Aorta (tissue), 5 donors: ENCODE measurements around the gene RAMP3. TPM values are rescaled to one million over a fixed set of nuclear protein-coding genes. Genes with fewer than 3 reads are reported as not detected.

Experiments
- ATAC-seq: fragments of 200-7000 bp; cut with Tn5 transposase; one replicate; pipeline ENCODE4 v1.9.1; 2022; ENCODE audit warnings: moderate library complexity; ENCODE audit not compliant: low FRiP score
- DNase-seq, 2 donors: peaks; one replicate each; pipeline ENCODE4 v3.0.0-alpha.2; 2020
- H3K27ac ChIP-seq, 2 donors: one replicate each; pipeline ENCODE4 v1.5.1; 2013; ENCODE audit warnings: low read length in 2 of 2, mild to moderate bottlenecking in 2 of 2, moderate library complexity in 2 of 2, control low read depth in 1 of 2, inconsistent platforms in 1 of 2, low read depth in 1 of 2
- H3K27me3 ChIP-seq, 2 donors: one replicate each; pipeline ENCODE4 v1.6.1; 2013; ENCODE audit warnings: control low read depth in 1 of 2, low read length in 1 of 2, mild to moderate bottlenecking in 1 of 2, moderate library complexity in 1 of 2; ENCODE audit not compliant: insufficient read depth in 2 of 2, control insufficient read depth in 1 of 2
- H3K36me3 ChIP-seq, 2 donors: one replicate each; pipeline ENCODE4 v1.6.1; 2013; ENCODE audit warnings: control low read depth in 1 of 2, low read length in 1 of 2, mild to moderate bottlenecking in 1 of 2; ENCODE audit not compliant: insufficient read depth in 2 of 2, control insufficient read depth in 1 of 2
- H3K4me1 ChIP-seq, 2 donors: one replicate each; pipeline ENCODE4 v1.6.1; 2013; ENCODE audit warnings: low read length in 2 of 2, control low read depth in 1 of 2, mild to moderate bottlenecking in 1 of 2, moderate library complexity in 1 of 2; ENCODE audit not compliant: insufficient read depth in 2 of 2, control insufficient read depth in 1 of 2
- H3K4me3 ChIP-seq, 2 donors: one replicate each; pipeline ENCODE4 v1.5.1; 2013; ENCODE audit warnings: low read length in 2 of 2, control low read depth in 1 of 2, mild to moderate bottlenecking in 1 of 2
- H3K9me3 ChIP-seq: one replicate; pipeline ENCODE4 v1.6.1; 2013; ENCODE audit warnings: mild to moderate bottlenecking, low read length; ENCODE audit not compliant: control insufficient read depth
- WGBS, 2 donors: extraction: QIAGEN DNeasy Blood & Tissue Kit; methylation state at CpG; one replicate each; pipeline ENCODE4 v1.1.7; 2013; 5-methylcytosine and 5-hydroxymethylcytosine counted together
- intact Hi-C, 2 donors: fragments of 100-400 bp; cut with DNase I; formaldehyde crosslinking; loops; one replicate each; pipeline versions ENCODE4 v1.14.2 to v1.15.0; 2022
- polyA plus RNA-seq, 2 donors: library from polyadenylated mRNA; stranded (reverse); fragments of 200-250 nt; gene quantifications; one replicate each; pipeline ENCODE4 v1.2.3, GENCODE V29; 2013
- total RNA-seq, 2 donors: library from RNA; stranded (reverse); fragmentation: NEBNext Ultra II Directional; extraction: Animal tissue kit (Norgen Biotek cat#: 25700); gene quantifications; one replicate each; pipeline ENCODE4 v1.2.1, GENCODE V29; 2021
- donor health status: healthy with polysubstance abuse.
- donor health status: Bipolar disorder and iron deficiency.
- donor health status: DM: no; HTN: no; CAD: no.
- donor health status: DM: no; HTN: no; CAD: no.
- donor health status: DM: yes; HTN: yes; CAD: no.

Gene RAMP3
- total and polyA plus RNA-seq, 4 donors: 5.0 to 78.0 (median 28.9) TPM

- DNase-seq (peak in 1 of 2 donors; percentile 57), ATAC-seq (no peak)
- no peak overlapping the region for H3K4me3 ChIP-seq
- H3K27ac ChIP-seq: no peak overlapping the region
- H3K9me3 ChIP-seq: no peaks in the 10 kb centered on the region
- H3K4me1 ChIP-seq: no peaks in the 10 kb centered on the region
- 78 to 89% methylated on average over 10 of the region's 10 CpGs for WGBS, 2 donors
- no peaks in the 10 kb centered on the region for H3K36me3 ChIP-seq
- no peaks in the 10 kb centered on the region for H3K27me3 ChIP-seq
- intact Hi-C loops: no loop called here
Measured at GRCh38 chr7:45183711-45184210, 26.2 kb downstream of the RAMP3 start.

GRCh38 chr7:45184326-45185027 lies 26.9 kb downstream of the RAMP3 start:
- DNase-seq: peak in 1 of 2 donors; percentile 28

GRCh38 chr7:45185028-45185863 lies 27.7 kb downstream of the RAMP3 start:
- intact Hi-C loops: no loop called here
- peak in 1 of 2 donors; percentile 45 for DNase-seq
- Histone ChIP-seq H3K27me3 (no peaks in the 10 kb centered on the region), H3K4me3 (no peak overlapping the region), H3K4me1 (no peaks in the 10 kb centered on the region), H3K36me3 (no peaks in the 10 kb centered on the region), H3K9me3 (no peaks in the 10 kb centered on the region), H3K27ac (no peak overlapping the region)
- WGBS, 2 donors: 62 to 73% methylated on average over 7 of the region's 7 CpGs
- no peak for ATAC-seq

More at GRCh38 chr7:45184326-45185027, 26.9 kb downstream of the RAMP3 start:
- no peak overlapping the region for H3K27ac ChIP-seq
- H3K4me3 ChIP-seq: no peak overlapping the region
- 82 to 91% methylated on average over 6 to 7 of the region's 7 CpGs for WGBS, 2 donors
- H3K36me3 ChIP-seq: no peaks in the 10 kb centered on the region
- H3K27me3 ChIP-seq: no peaks in the 10 kb centered on the region
- H3K9me3 ChIP-seq: no peaks in the 10 kb centered on the region
- no peaks in the 10 kb centered on the region for H3K4me1 ChIP-seq
- ATAC-seq: no peak
- intact Hi-C loops: no loop called here

- Histone ChIP-seq H3K27me3 (no peaks in the 10 kb centered on the region), H3K36me3 (no peaks in the 10 kb centered on the region), H3K9me3 (no peaks in the 10 kb centered on the region), H3K4me3 (no peak overlapping the region), H3K4me1 (no peaks in the 10 kb centered on the region), H3K27ac (no peak overlapping the region)
- intact Hi-C loops: no loop called here
- peak in 1 of 2 donors; percentile 11 for DNase-seq
- no peak for ATAC-seq
- WGBS, 2 donors: 90 to 93% methylated on average over 3 of the region's 3 CpGs
Measured at GRCh38 chr7:45185864-45186250, 28.3 kb downstream of the RAMP3 start.

- H3K4me3 ChIP-seq: no peak overlapping the region
- no peaks in the 10 kb centered on the region for H3K9me3 ChIP-seq
- 90 to 93% methylated on average over 11 of the region's 11 CpGs for WGBS, 2 donors
- ATAC-seq: no peak
- peak in 1 of 2 donors; percentile 43 for DNase-seq
- no peaks in the 10 kb centered on the region for H3K4me1 ChIP-seq
- H3K27ac ChIP-seq: no peak overlapping the region
- H3K36me3 ChIP-seq: no peaks in the 10 kb centered on the region
- intact Hi-C loops: no loop called here
- no peaks in the 10 kb centered on the region for H3K27me3 ChIP-seq
Measured at GRCh38 chr7:45186261-45186813, 28.7 kb downstream of the RAMP3 start.

- DNase-seq (peak in 1 of 2 donors; percentile 26), ATAC-seq (no peak)
- intact Hi-C loops: no loop called here
- H3K36me3 ChIP-seq: no peaks in the 10 kb centered on the region
- no peaks in the 10 kb centered on the region for H3K9me3 ChIP-seq
- H3K27me3 ChIP-seq: no peaks in the 10 kb centered on the region
- H3K4me3 ChIP-seq: no peak overlapping the region
- no peak overlapping the region for H3K27ac ChIP-seq
- 83 to 86% methylated on average over 9 of the region's 9 CpGs for WGBS, 2 donors
- H3K4me1 ChIP-seq: no peaks in the 10 kb centered on the region
Measured at GRCh38 chr7:45187089-45187945, 29.7 kb downstream of the RAMP3 start.

- H3K4me3 ChIP-seq: no peak overlapping the region
- H3K27ac ChIP-seq: no peak overlapping the region
- no peaks in the 10 kb centered on the region for H3K9me3 ChIP-seq
- intact Hi-C loops: no loop called here
- no peaks in the 10 kb centered on the region for H3K27me3 ChIP-seq
- ATAC-seq (no peak), DNase-seq (peak in 1 of 2 donors; percentile 56)
- H3K36me3 ChIP-seq: no peaks in the 10 kb centered on the region
- WGBS, 2 donors: 89 to 95% methylated on average over 8 of the region's 8 CpGs
- no peaks in the 10 kb centered on the region for H3K4me1 ChIP-seq
Measured at GRCh38 chr7:45187946-45188411, 30.4 kb downstream of the RAMP3 start.

- H3K4me1 ChIP-seq: no peaks in the 10 kb centered on the region
- intact Hi-C loops: no loop called here
- ATAC-seq (no peak), DNase-seq (peak in 1 of 2 donors; percentile 59)
- H3K4me3 ChIP-seq: no peak overlapping the region
- H3K27ac ChIP-seq: no peak overlapping the region
- 89 to 91% methylated on average over 10 of the region's 10 CpGs for WGBS, 2 donors
- H3K36me3 ChIP-seq: no peaks in the 10 kb centered on the region
- H3K27me3 ChIP-seq: no peaks in the 10 kb centered on the region
- H3K9me3 ChIP-seq: no peaks in the 10 kb centered on the region
Measured at GRCh38 chr7:45188736-45189135, 31.1 kb downstream of the RAMP3 start.
